Stimulated activated CD8-positive, alpha-beta memory T cell treated with anti-CD3 and anti-CD28 coated beads, Interleukin-2, amount 100 ng/mL, for 1 hour (primary cell): ENCODE data around the gene SLC37A2.
A peak's percentile ranks its signal among the peaks of the same experiment; 100 is the strongest.
"Not testable (repeated sequence)": the region's sequence is repeated elsewhere in the genome, so short reads cannot be mapped to it uniquely, and the experiment has no call there.

Source experiments
- DNase-seq, 2 donors: peaks; one replicate each; pipeline ENCODE4 v3.0.0-alpha.2; 2020; ENCODE audit warnings: low read depth in 2 of 2

The SLC37A2 gene

DNA sequence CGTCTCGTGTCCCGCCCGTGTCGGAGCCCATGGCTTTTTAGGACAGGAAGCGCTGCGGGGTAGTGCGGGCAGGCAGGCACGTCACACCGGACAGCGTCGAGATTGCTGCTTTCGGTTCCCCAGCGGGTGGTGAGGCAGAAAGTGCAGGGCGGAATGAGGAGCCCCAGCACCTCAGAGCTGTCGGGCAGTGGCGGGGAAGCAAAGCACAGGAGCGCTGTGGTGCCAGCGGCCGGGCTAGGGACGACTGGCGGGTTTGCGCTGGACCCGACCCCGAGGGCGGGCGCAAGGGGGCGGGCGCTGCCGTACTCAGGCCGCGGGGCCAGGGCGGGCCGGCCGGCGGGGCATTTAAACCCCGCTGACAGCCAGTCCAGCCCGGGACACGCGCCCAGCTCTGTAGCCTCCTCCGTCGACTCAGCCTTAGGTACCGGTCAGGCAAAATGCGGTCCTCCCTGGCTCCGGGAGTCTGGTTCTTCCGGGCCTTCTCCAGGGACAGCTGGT, at the start of gene SLC37A2:
Gene SLC37A2 (plus strand): TSS at position 375 of the 498 bp plus-strand sequence. CDS start 63 bp downstream, at position 438.
- DNase-seq, result peak in 1 of 2 donors; percentile 10

DNA sequence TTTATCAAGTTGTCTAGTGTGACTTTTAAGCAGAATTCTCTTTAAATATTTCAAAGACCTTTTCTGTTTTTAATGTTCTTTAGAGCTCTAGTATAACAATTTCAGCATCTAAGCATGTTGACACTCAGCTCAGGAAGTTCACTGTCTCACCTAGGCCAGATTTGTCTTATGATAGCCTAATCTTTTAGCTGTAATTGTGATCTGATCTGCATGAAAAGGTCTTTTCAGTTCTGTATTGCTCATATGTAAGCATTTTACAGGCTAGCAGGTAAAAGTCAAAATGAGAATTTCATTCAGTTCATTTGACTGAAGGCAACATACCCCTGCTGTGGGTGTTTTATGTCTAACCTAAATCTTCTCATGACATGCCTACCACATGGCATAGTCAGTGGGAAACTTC, 46.7 kb upstream of the SLC37A2 start:
- DNase-seq, result no peak

DNA sequence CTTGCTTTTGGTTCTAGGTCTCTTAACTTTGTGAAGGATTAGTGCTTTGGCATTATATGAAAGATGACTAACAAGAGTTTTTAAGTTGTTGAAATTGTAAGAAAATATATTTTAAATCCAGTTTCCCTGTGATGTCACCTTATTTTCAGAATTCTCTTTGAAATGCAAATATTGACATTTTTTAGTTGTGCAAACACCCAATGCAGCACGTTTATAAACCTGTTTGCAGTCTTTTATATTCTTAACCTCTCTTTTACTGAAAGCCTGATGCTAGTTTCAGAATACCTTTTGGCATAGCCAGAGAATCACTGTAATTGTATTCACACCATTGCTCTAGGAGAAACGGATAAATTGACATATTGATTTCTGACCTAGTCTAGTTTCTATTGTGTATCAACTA, 42.8 kb upstream of the SLC37A2 start:
- DNase-seq, result no peak

DNA sequence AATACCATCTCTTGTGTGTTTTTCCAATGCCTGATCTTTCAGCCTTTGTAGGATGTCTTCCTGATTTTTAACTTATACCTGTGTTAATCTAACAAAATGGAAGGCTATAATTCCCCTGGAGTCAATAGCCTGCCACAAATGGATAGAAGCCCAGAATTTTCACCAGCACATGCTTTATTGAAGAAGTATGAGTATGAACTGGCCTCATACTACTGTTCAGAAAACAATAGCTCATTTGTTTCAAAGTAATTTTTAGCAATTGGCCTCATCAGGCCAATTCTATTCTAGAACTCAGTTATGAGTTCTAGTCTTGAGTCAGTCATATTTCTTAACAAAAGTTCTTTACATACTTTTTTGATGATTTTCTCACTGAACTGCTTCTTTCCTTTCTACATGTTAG, 40.6 kb upstream of the SLC37A2 start:
- DNase-seq, result no peak

DNA sequence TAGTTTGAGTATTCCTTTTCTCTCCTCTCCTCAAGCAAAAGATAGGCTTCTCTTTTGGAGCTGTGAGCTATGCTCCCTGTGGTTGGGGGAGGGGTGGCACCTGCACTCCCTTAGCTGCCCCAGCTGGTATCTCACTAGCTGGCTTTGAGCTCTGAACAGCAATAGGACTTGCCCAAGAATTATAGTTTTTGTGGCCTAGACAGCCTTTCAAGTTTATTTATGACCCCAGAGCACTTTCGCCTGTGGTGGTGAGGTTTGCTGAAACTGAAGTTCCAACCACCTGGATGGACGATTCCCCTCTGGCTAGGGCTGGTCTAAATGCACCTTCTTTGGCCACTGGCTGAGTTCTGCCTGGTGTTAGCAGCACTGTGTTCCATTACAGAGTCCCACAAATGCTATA, 37.1 kb upstream of the SLC37A2 start:
- DNase-seq, result no peak

DNA sequence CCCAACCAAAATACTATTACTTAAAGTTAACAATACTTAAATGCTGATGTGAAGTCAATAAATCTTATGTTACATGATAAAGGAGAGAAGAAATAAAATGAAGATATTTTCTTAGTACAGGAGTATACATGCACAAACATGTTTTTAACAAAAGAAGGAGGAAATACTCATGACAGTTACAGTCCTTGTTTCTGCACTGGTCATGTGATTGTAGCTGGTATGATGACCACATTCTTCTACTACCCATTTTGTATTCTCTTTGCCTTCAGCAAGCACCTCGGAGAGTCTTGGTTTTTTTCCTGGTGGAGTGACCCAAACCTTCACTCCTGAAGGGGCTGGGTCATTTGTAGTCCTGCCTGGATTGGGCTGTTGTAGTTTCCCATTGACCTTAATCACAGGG, 33.7 kb upstream of the SLC37A2 start:
- not testable (repeated sequence) for DNase-seq

DNA sequence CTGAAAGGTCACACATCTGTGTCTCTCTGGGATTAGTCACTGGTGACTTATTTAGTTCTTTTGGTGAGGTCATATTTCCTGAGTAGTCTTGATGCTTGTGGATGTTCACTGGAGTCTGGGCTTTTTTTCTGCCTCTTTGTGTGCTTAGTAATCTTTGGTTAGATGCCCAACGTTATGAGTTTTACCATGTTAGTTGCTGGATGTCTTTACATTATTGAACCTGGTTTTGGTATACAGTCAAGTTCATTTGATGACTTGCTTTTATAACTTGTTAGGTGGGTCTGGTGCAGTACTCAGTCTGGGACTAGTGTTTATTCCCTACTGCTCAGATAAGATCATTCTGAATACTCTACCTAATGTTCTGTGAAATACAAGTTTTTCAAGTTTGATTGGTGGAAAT, 26.2 kb upstream of the SLC37A2 start:
- no peak for DNase-seq

DNA sequence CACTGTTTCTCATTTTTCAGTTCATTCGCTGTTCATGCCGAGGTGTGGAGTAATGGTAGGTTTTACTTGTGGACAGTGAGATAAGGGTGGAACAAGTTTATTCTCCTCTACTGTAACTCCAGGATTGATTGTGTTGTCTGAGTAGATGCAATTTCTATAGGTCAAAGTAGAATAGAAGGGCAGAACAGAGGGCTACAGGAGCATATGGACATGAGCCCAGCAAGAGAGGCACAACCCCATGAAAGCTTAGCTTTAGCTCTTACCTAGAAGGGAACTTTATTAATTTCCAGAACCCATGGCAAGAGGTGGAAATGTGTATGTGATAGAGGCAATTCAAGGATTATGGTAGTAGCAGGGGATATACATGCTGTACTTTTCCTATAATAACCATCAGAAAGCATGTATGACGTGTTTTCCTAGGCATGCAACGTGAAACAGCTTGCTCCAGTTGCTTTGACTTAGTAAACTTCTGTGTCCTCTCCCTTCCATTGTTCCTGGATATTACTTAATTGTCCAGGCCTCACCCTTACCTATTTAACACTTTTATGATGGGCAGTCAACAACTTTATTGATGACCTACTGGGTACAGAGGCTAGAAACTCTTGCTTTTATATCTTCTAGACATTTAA, 13.8 kb upstream of the SLC37A2 start:
- no peak for DNase-seq

DNA sequence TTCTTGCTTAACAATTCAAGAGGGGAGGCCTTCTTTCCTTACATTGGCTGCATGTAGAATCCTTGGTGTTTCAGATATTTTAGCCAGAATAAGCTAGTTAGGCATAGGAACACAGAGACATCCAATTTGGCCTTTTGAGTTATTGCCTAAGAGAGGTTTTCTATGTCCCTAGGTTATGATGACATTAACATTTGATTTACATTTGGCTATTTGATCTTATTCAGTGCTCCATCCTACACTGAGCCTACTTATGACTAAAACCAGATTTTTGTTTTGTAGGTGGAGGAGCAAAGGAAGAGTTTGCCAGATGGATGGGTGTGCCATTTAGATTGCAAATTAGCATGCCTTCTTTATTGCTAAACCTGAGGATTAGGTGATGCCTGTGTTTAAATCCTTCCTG, 11.1 kb upstream of the SLC37A2 start:
- no peak for DNase-seq

DNA sequence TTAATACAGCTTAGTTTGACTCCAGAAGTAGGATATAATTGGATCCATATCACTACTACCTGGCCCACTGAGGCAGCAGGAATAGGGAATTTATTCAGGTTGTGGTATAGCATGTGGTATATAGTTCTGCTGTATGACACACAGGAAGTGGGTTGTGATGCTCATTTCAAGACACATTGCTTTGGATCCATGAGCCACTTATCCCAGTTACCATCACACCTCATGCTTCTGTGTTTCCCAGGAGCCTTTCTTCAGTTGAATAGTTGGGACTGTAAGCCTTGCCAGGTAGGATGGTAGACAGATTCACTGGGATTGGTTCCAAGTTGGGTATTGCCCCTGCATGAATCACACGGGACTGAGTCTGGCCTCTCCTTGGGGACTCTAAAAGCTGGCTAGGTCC, 9.9 kb upstream of the SLC37A2 start:
- DNase-seq, result no peak

DNA sequence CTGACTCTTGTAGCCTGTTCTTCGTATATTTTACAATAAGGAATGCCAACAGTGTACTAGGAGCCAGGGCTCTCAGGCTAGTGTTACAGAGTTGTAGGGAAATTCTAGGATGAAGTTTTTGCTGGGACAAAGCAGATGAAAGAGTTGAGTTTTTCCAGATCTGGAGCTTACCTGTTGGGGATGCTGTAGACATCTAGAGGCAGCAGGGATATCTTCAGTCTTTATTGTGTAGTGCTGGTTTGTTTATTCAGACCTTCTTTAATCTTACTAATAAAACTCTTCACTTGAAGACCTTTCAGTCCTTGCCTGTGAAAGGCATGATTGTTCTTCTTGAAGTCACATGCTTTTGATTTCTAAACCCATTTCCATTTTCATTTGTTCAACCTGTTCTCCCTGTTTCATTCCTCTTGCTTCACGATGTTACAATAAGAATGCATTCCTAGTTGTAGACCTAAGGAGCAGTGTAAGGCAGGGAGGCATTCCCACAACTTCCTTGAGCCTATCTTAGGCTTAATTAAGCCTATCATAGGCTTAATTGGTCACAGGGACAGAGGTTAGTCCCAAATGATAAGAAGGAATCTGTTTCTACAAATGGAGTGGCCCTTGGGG, 7.9 kb upstream of the SLC37A2 start:
- DNase-seq, result no peak

DNA sequence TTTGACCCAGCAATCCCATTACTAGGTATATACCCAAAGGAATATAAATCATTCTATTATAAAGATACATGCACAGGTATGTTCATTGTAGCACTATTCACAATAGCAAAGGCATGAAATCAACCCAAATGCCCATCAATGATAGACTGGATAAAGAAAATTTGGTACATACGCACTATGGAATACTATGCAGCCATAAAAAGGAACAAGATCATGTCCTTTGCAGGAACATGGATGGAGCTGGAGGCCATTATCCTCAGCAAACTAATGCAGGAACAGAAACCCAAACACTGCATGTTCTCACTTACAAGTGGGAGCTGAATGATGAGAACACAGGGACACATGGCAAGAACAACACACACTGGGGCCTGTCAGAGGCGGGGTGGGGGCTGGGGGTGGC, 7.0 kb upstream of the SLC37A2 start:
- not testable (repeated sequence) for DNase-seq

DNA sequence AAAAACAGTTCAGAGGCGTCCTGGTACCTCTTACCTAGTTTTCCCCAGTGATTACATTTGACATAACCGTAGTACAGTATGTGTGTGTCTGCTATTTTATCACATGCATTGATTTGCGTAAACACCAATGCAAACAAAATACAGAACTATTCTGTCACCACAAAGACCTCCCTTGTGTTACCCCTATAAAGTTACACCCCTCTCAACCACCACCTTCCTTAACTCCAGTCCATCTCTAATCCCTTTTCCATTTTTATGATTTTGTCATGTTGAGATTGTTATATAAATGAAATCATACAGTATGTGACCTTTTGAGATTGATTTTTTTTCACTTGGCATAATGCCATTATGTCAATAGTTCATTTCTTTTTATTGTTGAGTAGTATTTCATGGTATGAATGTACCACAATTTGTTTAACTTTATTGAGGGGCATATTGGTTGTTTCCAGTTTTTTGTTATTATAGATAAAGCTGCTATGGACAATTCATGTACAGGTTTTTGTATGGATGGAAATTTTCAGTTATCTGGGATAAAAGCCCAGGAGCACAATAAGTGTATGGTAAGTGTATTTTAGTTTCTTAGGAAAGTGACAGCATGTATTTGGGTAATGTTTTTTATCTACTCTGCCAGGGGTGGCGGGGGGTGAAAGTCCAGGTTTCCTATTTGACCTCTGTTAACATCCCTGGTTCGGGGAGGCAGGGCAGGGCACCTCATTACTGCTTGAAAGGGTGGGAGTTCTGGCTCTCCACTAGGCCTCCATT, 6.0 kb upstream of the SLC37A2 start:
- no peak for DNase-seq

DNA sequence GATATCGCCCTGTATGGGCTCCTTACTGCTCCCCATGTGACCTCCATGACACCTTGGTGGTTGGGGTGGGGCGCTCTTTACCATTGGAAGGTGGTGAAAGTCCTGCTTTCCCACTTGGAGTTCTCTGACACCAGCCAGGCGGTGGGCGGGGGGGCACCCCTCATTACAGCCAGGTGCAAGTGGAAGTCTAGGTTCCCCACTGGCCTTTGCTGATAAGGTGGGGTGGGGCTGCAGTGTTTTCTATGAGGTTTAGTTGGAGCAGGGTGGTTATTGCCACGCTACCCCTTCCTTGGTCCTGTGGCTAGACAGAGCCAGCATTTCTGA, 5.5 kb upstream of the SLC37A2 start:
- no peak for DNase-seq

DNA sequence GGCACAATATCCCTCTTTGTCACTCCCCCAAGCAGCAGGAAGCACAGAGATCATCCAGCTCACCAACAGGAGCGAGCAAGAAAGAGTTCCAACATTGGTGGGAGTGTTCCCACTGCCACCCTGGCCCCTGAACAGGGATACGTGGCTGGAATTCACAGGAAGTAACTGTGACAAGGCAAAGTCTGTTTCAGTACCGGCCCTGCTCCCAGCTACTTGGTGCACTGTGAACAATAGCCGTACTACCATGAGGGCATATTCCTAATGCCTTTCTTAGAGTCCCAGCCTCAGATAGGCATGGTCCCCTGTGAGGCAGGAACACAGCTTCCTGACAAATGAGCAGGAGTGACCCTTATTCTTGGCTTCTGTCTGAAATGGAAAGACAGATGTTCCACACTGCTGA, 1.8 kb upstream of the SLC37A2 start:
- DNase-seq, result no peak

DNA sequence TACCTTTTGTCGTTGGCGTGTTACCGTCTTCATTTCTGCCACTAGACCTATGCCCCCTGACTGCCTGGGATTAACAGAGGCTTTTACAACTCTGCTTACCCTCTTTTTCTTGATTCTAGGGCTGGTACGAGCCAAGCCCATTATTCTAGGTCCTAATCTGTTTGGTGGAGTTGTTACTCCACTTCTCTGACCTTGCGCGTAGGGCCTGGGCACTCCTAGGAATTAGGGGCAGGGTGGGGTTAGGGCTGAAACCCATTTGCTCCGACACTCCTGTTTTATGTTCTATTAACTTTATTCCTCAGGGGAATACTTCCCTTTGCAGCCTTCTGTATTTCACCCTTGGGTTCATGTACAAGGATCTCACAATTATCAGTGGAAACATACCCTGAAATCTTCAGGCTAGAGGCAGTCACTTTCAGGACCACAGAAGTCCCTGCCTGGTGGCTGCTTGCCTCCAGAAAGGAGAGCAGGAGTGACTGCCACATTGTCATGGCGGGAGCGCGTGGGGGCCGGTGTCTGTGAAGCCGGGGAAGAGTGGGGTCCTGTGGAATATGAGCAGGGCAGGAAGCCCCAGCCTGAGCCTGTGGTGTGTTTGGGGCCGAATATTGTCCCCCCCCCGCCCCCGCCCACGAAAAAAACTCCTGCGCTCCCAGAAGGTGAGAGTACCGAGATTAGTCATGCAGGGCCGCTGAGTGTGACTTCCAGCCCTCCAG, 731 bp upstream of the SLC37A2 start:
- DNase-seq, result no peak

DNA sequence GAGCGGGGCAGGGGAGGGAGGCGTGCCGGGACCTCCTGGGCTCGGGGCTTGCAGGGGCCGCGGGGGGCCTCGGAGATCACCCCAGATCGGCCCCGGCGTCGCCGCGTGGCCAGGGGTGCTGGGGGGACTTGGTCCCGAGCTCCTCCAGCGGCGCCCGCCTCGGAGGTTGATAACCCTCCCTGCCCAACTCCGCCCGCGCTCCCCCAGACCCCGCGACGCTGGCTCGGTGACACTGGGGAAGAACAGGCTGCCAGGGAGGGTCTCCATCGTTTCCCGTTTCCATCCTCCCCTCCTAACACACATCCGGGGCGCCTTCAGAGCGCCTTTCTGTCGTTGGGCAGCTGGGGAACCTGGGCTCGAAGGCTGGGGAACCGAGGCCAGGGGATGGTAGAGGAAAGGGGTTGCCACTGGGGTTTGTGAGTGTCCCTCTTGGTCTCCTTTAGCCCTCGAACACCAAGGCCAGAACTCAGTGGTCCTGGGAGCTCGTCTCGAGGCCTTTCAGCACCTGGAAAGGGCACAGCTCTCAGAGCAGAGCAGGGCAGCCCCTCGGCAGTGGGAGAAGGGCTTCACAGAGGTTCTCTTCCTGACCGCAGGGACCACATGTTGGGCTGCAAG, 431 bp downstream of the SLC37A2 start:
- no peak for DNase-seq

DNA sequence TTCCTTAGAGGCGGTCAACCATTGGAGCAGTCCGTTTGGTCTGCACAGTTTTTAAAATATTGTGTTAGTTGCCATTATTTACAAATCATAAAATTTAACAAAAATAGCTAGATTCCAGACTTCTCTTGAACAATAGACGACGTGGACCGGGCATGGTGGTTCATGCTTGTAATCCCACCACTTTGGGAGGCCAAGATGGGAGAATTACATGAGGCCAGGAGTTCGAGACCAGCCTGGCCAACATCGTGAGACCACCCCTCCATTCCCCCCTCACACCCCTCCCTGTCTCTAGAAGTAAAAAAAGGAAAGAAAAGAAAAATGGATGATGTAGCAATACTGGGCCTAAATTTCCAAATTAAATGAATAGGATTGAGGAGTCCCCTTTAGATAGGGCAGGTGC, 965 bp downstream of the SLC37A2 start:
- no peak for DNase-seq

DNA sequence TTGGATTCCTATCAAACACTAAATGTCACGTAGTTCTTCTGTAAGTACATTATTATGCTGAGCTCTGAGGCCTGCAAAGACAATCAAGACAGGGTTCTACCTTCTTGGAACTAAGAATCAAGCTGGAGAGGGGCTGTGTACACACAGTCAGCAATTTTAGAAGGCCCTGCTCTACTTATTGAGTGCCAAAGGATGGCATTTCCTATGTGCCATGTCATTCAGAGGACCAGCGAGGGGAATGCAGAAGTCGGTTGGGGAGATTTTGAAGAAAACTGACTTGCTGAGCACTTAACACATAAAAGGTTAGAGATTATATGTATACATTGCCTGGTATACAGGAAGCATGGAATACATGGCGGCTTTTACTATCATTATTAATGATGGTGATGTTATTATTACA, 5.3 kb downstream of the SLC37A2 start:
- no peak for DNase-seq

DNA sequence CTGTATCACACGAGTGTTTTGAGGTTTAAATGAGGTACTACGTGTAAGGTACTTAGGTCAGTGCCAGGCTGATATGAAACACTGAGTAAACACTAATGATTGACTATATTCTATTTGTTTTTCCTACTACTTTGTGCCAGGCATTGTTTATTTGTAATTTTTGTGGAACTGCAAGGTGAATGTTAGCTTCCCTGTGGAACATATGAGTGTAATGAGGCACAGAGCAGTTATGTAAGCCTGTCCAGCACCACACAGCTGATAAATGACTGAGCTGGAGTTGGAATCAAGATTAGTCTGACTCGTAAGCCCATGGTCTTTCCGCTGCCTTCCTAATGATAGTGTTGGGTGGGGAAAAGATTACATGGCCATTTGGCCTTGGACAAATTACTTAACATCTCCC, 5.9 kb downstream of the SLC37A2 start:
- no peak for DNase-seq

DNA sequence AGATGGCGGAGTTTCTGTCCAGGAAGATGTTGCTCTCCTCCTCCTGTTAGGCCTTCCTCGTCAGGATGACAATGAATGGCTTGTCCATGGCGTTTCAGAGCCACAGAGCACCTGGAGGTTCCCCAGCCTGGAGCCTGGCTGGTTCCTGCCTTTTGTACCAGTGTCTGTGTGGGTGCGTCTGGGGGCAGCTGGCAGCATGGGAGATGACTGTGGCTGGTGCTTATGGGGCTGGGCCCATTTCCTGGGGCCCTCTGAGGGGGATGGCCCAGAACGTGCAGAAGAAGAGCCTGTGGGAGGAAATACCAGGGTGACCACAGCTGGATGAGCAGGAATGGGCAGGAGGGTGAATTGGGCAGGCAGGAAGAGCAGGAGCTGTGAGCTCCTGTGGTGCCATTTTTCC, 6.7 kb downstream of the SLC37A2 start:
- no peak for DNase-seq

DNA sequence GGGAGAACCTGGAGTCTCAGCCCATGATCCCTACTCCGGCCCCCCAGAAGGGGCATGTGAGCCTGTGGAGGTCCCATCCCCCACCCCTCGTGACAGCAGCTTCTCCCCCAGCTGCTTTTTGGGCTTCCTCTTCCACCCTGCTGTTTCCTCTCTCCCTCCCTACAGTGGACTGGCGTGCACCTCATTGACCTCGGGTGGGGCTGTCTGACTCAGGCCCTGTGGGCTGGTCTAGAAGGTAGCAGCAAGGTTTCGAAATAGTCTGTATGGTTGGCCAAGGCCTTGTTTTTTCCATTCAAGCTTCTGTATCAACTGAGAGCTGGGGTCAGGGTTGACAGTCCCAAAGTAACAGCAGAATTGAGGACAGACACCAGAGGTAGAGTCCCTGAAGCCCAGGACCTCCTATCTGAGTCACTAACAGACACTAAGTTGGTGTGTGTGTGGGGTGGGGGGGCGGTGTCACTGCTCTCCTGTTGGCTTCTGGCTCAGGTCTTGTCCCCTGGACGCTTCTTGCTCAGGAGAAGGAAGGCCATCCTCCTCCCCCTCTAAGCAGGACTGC, 7.7 kb downstream of the SLC37A2 start:
- no peak for DNase-seq
